EH (cell line): ENCODE results near the gene PRLR.

Experiments
- DNase-seq: peaks from one replicate; pipeline ENCODE4 v3.0.0-alpha.2; 2015; ENCODE audit warnings: low read depth

PRLR gene

GRCh38 chr5:35233601-35234000, 3.3 kb upstream of the PRLR start:
- no peak for DNase-seq

- DNase-seq, result no peak
Observed at GRCh38 chr5:35233121-35233520, 2.8 kb upstream of the PRLR start.

- no peak for DNase-seq
Observed at GRCh38 chr5:35232124-35232523, 1.8 kb upstream of the PRLR start.

- DNase-seq, result no peak
Observed at GRCh38 chr5:35229076-35230037, 930 bp downstream of the PRLR start.

GRCh38 chr5:35228310-35228709, 2.0 kb downstream of the PRLR start:
- DNase-seq, result no peak

GRCh38 chr5:35227720-35228119, 2.6 kb downstream of the PRLR start:
- no peak for DNase-seq

GRCh38 chr5:35223787-35224395, 6.4 kb downstream of the PRLR start:
- DNase-seq, result no peak

GRCh38 chr5:35220967-35221366, 9.3 kb downstream of the PRLR start:
- no peak for DNase-seq

GRCh38 chr5:35218981-35219380, 11.3 kb downstream of the PRLR start:
- DNase-seq, result no peak

- DNase-seq, result no peak
Observed at GRCh38 chr5:35214051-35214450, 16.2 kb downstream of the PRLR start.

- no peak for DNase-seq
Observed at GRCh38 chr5:35213608-35214007, 16.7 kb downstream of the PRLR start.

- no peak for DNase-seq
Observed at GRCh38 chr5:35212122-35212982, 17.9 kb downstream of the PRLR start.

- no peak for DNase-seq
Observed at GRCh38 chr5:35209862-35210261, 20.4 kb downstream of the PRLR start.

- DNase-seq, result no peak
Observed at GRCh38 chr5:35205606-35206005, 24.7 kb downstream of the PRLR start.

- DNase-seq, result no peak
Observed at GRCh38 chr5:35205186-35205585, 25.1 kb downstream of the PRLR start.

- no peak for DNase-seq
Observed at GRCh38 chr5:35203403-35203802, 26.9 kb downstream of the PRLR start.

GRCh38 chr5:35202319-35203111, 27.8 kb downstream of the PRLR start:
- DNase-seq, result peak; percentile 80

GRCh38 chr5:35201291-35201690, 29.0 kb downstream of the PRLR start:
- no peak for DNase-seq

GRCh38 chr5:35199886-35200285, 30.4 kb downstream of the PRLR start:
- DNase-seq, result no peak

- peak; percentile 54 for DNase-seq
Observed at GRCh38 chr5:35198686-35199085, 31.6 kb downstream of the PRLR start.

- peak; percentile 86 for DNase-seq
Observed at GRCh38 chr5:35198075-35198474, 32.2 kb downstream of the PRLR start.

- no peak for DNase-seq
Observed at GRCh38 chr5:35197351-35197750, 32.9 kb downstream of the PRLR start.
